GM23248 (cell line): Measurements from ENCODE around the gene PPP4R3A. TPM values are rescaled to one million over a fixed set of nuclear protein-coding genes. Genes with fewer than 3 reads are reported as not detected.

ENCODE experiments used
- DNase-seq: peaks from one replicate; pipeline ENCODE4 v3.0.0-alpha.2; 2015
- H2AFZ ChIP-seq: fragments of 200-600 bp; sonication (generic); 2 replicates; pipeline ENCODE4 v1.6.1; 2016; ENCODE audit warnings: antibody characterized with exemption
- H3F3A ChIP-seq: fragments of 200-600 bp; sonication (generic); 2 replicates; pipeline ENCODE4 v1.6.1; 2016; ENCODE audit warnings: mild to moderate bottlenecking, antibody characterized with exemption, mixed run types; ENCODE audit not compliant: insufficient read depth
- H3K27ac ChIP-seq: fragments of 200-600 bp; sonication (generic); 2 replicates; pipeline ENCODE4 v1.5.1; 2016; ENCODE audit warnings: mild to moderate bottlenecking
- H3K27me3 ChIP-seq: fragments of 200-600 bp; sonication (generic); replicated peaks from 2 replicates; pipeline ENCODE4 v1.6.1; 2016; ENCODE audit warnings: mild to moderate bottlenecking; ENCODE audit not compliant: insufficient read depth
- H3K36me3 ChIP-seq: fragments of 200-600 bp; sonication (generic); 2 replicates; pipeline ENCODE4 v1.6.1; 2016; ENCODE audit warnings: low read depth, mild to moderate bottlenecking
- H3K4me1 ChIP-seq: fragments of 200-600 bp; sonication (generic); 2 replicates; pipeline ENCODE4 v1.6.1; 2016; ENCODE audit warnings: mild to moderate bottlenecking; ENCODE audit not compliant: insufficient read depth
- H3K4me2 ChIP-seq: fragments of 200-600 bp; sonication (generic); one replicate; pipeline ENCODE4 v1.6.1; 2016; ENCODE audit warnings: mild to moderate bottlenecking; ENCODE audit not compliant: unreplicated experiment
- H3K4me3 ChIP-seq: fragments of 200-600 bp; sonication (generic); 2 replicates; pipeline ENCODE4 v1.5.1; 2016; ENCODE audit warnings: mild to moderate bottlenecking
- H3K79me2 ChIP-seq: fragments of 200-600 bp; sonication (generic); 2 replicates; pipeline ENCODE4 v1.6.1; 2016; ENCODE audit warnings: mild to moderate bottlenecking; ENCODE audit not compliant: insufficient read depth
- H3K9ac ChIP-seq: fragments of 200-600 bp; sonication (generic); 2 replicates; pipeline ENCODE4 v1.6.1; 2016; ENCODE audit warnings: mild to moderate bottlenecking
- H3K9me2 ChIP-seq: fragments of 200-600 bp; sonication (generic); 2 replicates; pipeline ENCODE4 v1.6.1; 2016; ENCODE audit warnings: mixed run types, mild to moderate bottlenecking, moderate library complexity; ENCODE audit not compliant: insufficient read depth
- H3K9me3 ChIP-seq: fragments of 200-600 bp; sonication (generic); one replicate; pipeline ENCODE4 v1.6.1; 2017; ENCODE audit warnings: low read depth
- H4K20me1 ChIP-seq: fragments of 200-600 bp; sonication (generic); 2 replicates; pipeline ENCODE4 v1.6.0; 2016; ENCODE audit not compliant: insufficient read depth
- EZH2 ChIP-seq: fragments of 200-600 bp; sonication (generic); IDR thresholded peaks from 2 replicates; pipeline ENCODE4 v1.6.1; 2018; ENCODE audit warnings: antibody characterized with exemption, mild to moderate bottlenecking; ENCODE audit not compliant: insufficient read depth, poor library complexity, severe bottlenecking
- EZH2phosphoT487 ChIP-seq: fragments of 200-600 bp; sonication (generic); IDR thresholded peaks from 2 replicates; pipeline ENCODE4 v1.6.1; 2018; ENCODE audit warnings: antibody characterized with exemption, moderate library complexity, mild to moderate bottlenecking, low read depth; ENCODE audit not compliant: insufficient read depth
- WGBS, 2 experiments: methylation state at CpG; one replicate each; pipeline ENCODE4 v1.1.6; 2015 to 2017; ENCODE audit warnings: low lambda C conversion rate in 2 of 2, low coverage in 1 of 2; ENCODE audit errors: missing lambda C conversion rate in 2 of 2; 5-methylcytosine and 5-hydroxymethylcytosine counted together
- in situ Hi-C: fragments of 300-500 bp; cut with MboI; formaldehyde crosslinking; loops from 2 replicates; pipeline ENCODE4 v1.15.0; 2020
- polyA plus RNA-seq: library from polyadenylated mRNA; unstranded; fragments of >200 nt; fragmentation: Nextera tagmentation; extraction: Ambion mirVana; gene quantifications from 2 replicates; pipeline ENCODE4 v1.2.1, GENCODE V29; 2016
- total RNA-seq: library from RNA; depleted of rRNA; stranded (reverse); fragments of >200 nt; shearing (Covaris generic); gene quantifications from 2 replicates; pipeline ENCODE4 v1.2.3, GENCODE V29; 2014

Gene PPP4R3A
- total and polyA plus RNA-seq, 2 experiments from 2014 or later = 18.0 to 41.1 TPM

- Histone ChIP-seq H3K9ac (no peak overlapping the region), H3K27me3 (no peaks in the 10 kb centered on the region), H2AFZ (no peak overlapping the region), H4K20me1 (no peaks in the 10 kb centered on the region), H3K9me3 (no peaks in the 10 kb centered on the region), H3K4me2 (no peak overlapping the region), H3K9me2 (no peaks in the 10 kb centered on the region), H3K27ac (no peak overlapping the region), H3K4me1 (no peaks in the 10 kb centered on the region), H3K79me2 (no peaks in the 10 kb centered on the region), H3F3A (no peaks in the 10 kb centered on the region), H3K36me3 (no peaks in the 10 kb centered on the region), H3K4me3 (no peak overlapping the region)
- WGBS, 2 experiments = 58% methylated on average over 7 of the region's 7 CpGs
- in situ Hi-C loops = no loop called here
- no peak for DNase-seq
- no peak for TF ChIP-seq EZH2
- no peak for TF ChIP-seq EZH2phosphoT487
Measured at GRCh38 chr14:91516663-91517388, 6.7 kb upstream of the PPP4R3A start.

GRCh38 chr14:91515979-91516378, 5.9 kb upstream of the PPP4R3A start:
- TF ChIP-seq EZH2phosphoT487 = no peak
- TF ChIP-seq EZH2 = no peak
- H3K9me3 ChIP-seq = no peaks in the 10 kb centered on the region
- H3F3A ChIP-seq = no peaks in the 10 kb centered on the region; the same call in 1 of the 2 replicates
- no peaks in the 10 kb centered on the region for H3K36me3 ChIP-seq
- no peak overlapping the region for H3K4me3 ChIP-seq
- H3K4me2 ChIP-seq = no peak overlapping the region
- no peak overlapping the region for H3K27ac ChIP-seq
- H3K27me3 ChIP-seq = no peaks in the 10 kb centered on the region
- H2AFZ ChIP-seq = no peak overlapping the region
- no peaks in the 10 kb centered on the region for H3K9me2 ChIP-seq
- 76 to 78% methylated on average over 7 of the region's 7 CpGs for WGBS, 2 experiments
- H3K9ac ChIP-seq = no peak overlapping the region
- no peaks in the 10 kb centered on the region for H4K20me1 ChIP-seq
- H3K4me1 ChIP-seq = no peaks in the 10 kb centered on the region
- in situ Hi-C loops = no loop called here
- H3K79me2 ChIP-seq = no peaks in the 10 kb centered on the region
- no peak for DNase-seq

GRCh38 chr14:91511043-91511383, 903 bp upstream of the PPP4R3A start:
- no peak for DNase-seq
- H3K9me2 ChIP-seq = no peaks in the 10 kb centered on the region
- H2AFZ ChIP-seq = peak overlapping the region; percentile 93
- H3K4me3 ChIP-seq = peak overlapping the region; percentile 90
- H3K9me3 ChIP-seq = no peaks in the 10 kb centered on the region
- H3K79me2 ChIP-seq = peaks cover 39% of the 10 kb centered on the region
- peaks cover 12% of the 10 kb centered on the region for H3F3A ChIP-seq
- no peaks in the 10 kb centered on the region for H3K36me3 ChIP-seq
- 10 to 17% methylated on average over 9 of the region's 9 CpGs for WGBS, 2 experiments
- H3K9ac ChIP-seq = peak overlapping the region; percentile 98
- peaks cover 21% of the 10 kb centered on the region for H4K20me1 ChIP-seq
- no peaks in the 10 kb centered on the region; the same call in 1 of the 2 replicates for H3K4me1 ChIP-seq
- in situ Hi-C loops = no loop called here
- peak overlapping the region; percentile 98 for H3K27ac ChIP-seq
- TF ChIP-seq EZH2 (no peak), EZH2phosphoT487 (no peak)
- no peaks in the 10 kb centered on the region for H3K27me3 ChIP-seq
- peak overlapping the region; percentile 85 for H3K4me2 ChIP-seq

- no peaks in the 10 kb centered on the region for H3K27me3 ChIP-seq
- peak overlapping the region; percentile 99 for H3K4me2 ChIP-seq
- H4K20me1 ChIP-seq = peaks cover 27% of the 10 kb centered on the region
- 0 to 3% methylated on average over 15 to 28 of the region's 34 CpGs for WGBS, 2 experiments
- peak overlapping the region; percentile 98 for H3K27ac ChIP-seq
- no peaks in the 10 kb centered on the region for H3K9me3 ChIP-seq
- no peaks in the 10 kb centered on the region; the same call in 1 of the 2 replicates for H3K4me1 ChIP-seq
- TF ChIP-seq EZH2 (no peak), EZH2phosphoT487 (no peak)
- DNase-seq = peak; percentile 76
- H3K9ac ChIP-seq = peak overlapping the region; percentile 98
- in situ Hi-C loops = no loop called here
- peaks cover 12% of the 10 kb centered on the region for H3F3A ChIP-seq
- H3K9me2 ChIP-seq = no peaks in the 10 kb centered on the region
- H3K36me3 ChIP-seq = no peaks in the 10 kb centered on the region
- H3K79me2 ChIP-seq = peaks cover 51% of the 10 kb centered on the region
- H3K4me3 ChIP-seq = peak overlapping the region; percentile 90
- H2AFZ ChIP-seq = peak overlapping the region; percentile 83
Measured at GRCh38 chr14:91509878-91510170, 286 bp downstream of the PPP4R3A start.
